SK-N-MC (cell line): ENCODE measurements around the gene ZNF146.

Experiments
- EZH2 ChIP-seq: fragments of 200-600 bp; sonication (generic); IDR thresholded peaks from one replicate; pipeline ENCODE4 v1.6.1; 2017; ENCODE audit warnings: antibody characterized with exemption
- POLR2AphosphoS5 ChIP-seq: IDR thresholded peaks from 2 replicates; pipeline ENCODE4 v1.6.1; 2012; ENCODE audit warnings: mild to moderate bottlenecking, low read depth, low read length, borderline replicate concordance

DNA sequence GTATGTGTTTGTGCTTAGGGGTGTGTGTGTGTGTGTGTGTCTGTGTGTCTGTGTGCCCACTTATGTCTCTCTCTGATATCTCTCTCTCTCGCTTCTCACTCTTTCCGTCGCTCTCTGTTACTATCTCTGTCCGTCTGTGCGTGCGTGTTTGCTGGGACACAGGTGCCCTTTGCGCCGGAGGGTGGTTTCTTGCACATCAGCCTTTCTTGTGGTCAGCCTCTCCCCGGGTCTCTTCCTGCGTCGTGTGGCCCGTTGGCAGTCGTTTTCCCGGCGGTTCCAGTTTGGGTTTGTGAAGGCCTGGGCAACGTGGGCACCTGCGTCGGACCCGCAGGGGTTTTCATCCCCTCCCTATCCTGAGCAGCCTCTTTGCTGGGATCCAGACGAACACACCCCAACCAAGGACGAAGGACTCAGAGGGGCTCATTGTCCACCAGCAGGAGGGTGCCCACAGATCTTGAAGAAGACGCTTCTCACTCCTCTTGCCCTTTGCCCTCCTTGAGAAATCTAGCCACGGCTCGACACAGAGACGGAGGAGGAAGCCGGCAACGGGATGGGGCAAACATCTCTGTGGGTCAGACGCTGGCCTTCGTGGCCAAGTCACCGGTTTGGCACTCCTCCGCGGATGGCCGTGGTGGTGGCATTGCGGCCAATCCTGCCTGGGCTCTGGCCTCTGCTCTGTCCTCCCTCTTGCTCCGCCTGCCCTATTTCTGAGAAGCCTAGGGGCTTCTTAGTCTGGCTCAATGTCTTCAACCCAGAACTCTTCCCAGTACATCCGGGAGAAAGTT lies 52.3 kb downstream of the ZNF146 start:
- TF ChIP-seq POLR2AphosphoS5 (no peak), EZH2 (no peak)
